GM23338 (cell line): ENCODE results near the gene LEMD1. TPM values are rescaled to one million over a fixed set of nuclear protein-coding genes. Genes with fewer than 3 reads are reported as not detected.

Source experiments
- ATAC-seq: fragments of 200-7000 bp; cut with Tn5 transposase; 3 replicates; pipeline ENCODE4 v1.9.1; 2020
- DNase-seq: peaks from one replicate; pipeline ENCODE4 v3.0.0-alpha.2; 2015; ENCODE audit warnings: low spot score
- H2AFZ ChIP-seq: fragments of 200-600 bp; sonication (generic); 2 replicates; pipeline ENCODE4 v1.8.0; 2016; ENCODE audit warnings: antibody characterized with exemption, mild to moderate bottlenecking, moderate library complexity
- H3F3A ChIP-seq: fragments of 200-600 bp; sonication (generic); replicated peaks from 2 replicates; pipeline ENCODE4 v1.8.0; 2017; ENCODE audit warnings: antibody characterized with exemption, mixed run types, low read depth
- H3K27ac ChIP-seq: fragments of 200-600 bp; sonication (generic); 2 replicates; pipeline ENCODE4 v1.6.1; 2016; ENCODE audit warnings: low read depth
- H3K27me3 ChIP-seq: fragments of 200-600 bp; sonication (generic); 2 replicates; pipeline ENCODE4 v1.8.0; 2016; ENCODE audit warnings: mild to moderate bottlenecking, mixed run types, moderate library complexity; ENCODE audit not compliant: insufficient read depth
- H3K36me3 ChIP-seq: fragments of 200-600 bp; sonication (generic); 2 replicates; pipeline ENCODE4 v1.8.0; 2016; ENCODE audit warnings: mild to moderate bottlenecking; ENCODE audit not compliant: insufficient read depth
- H3K4me1 ChIP-seq: fragments of 200-600 bp; sonication (generic); 2 replicates; pipeline ENCODE4 v1.8.0; 2016; ENCODE audit warnings: mild to moderate bottlenecking, moderate library complexity; ENCODE audit not compliant: insufficient read depth
- H3K4me2 ChIP-seq: fragments of 200-600 bp; sonication (generic); 2 replicates; pipeline ENCODE4 v1.7.1; 2017; ENCODE audit warnings: mixed run types
- H3K4me3 ChIP-seq: fragments of 200-600 bp; sonication (generic); 2 replicates; pipeline ENCODE4 v1.6.1; 2016; ENCODE audit warnings: mixed run types
- H3K79me2 ChIP-seq: fragments of 200-600 bp; sonication (generic); replicated peaks from 2 replicates; pipeline ENCODE4 v1.8.0; 2017; ENCODE audit warnings: mild to moderate bottlenecking; ENCODE audit not compliant: insufficient read depth
- H3K9me2 ChIP-seq: fragments of 200-600 bp; sonication (generic); 2 replicates; pipeline ENCODE4 v1.8.0; 2017; ENCODE audit not compliant: insufficient read depth
- H4K20me1 ChIP-seq: fragments of 200-600 bp; sonication (generic); replicated peaks from 2 replicates; pipeline ENCODE4 v1.8.0; 2017; ENCODE audit warnings: mild to moderate bottlenecking; ENCODE audit not compliant: insufficient read depth
- H3K27ac Mint-ChIP-seq: 2 replicates; pipeline ENCODE4 v1.8.0; 2020; ENCODE audit warnings: inconsistent platforms, mild to moderate bottlenecking, moderate library complexity, mixed read lengths
- H3K27me3 Mint-ChIP-seq: 3 replicates; pipeline ENCODE4 v1.8.0; 2022; ENCODE audit warnings: low read depth, mild to moderate bottlenecking, moderate library complexity, mixed read lengths, inconsistent platforms; ENCODE audit not compliant: insufficient read depth, poor library complexity
- H3K36me3 Mint-ChIP-seq: 3 replicates; pipeline ENCODE4 v1.8.0; 2021; ENCODE audit warnings: low read depth, mild to moderate bottlenecking, inconsistent platforms, moderate library complexity, mixed read lengths
- H3K4me1 Mint-ChIP-seq: 3 replicates; pipeline ENCODE4 v1.8.0; 2020; ENCODE audit warnings: mild to moderate bottlenecking, inconsistent platforms, mixed read lengths
- H3K4me3 Mint-ChIP-seq: 3 replicates; pipeline ENCODE4 v1.8.0; 2021; ENCODE audit warnings: moderate library complexity, mild to moderate bottlenecking, inconsistent platforms, mixed read lengths
- H3K9me3 Mint-ChIP-seq: 3 replicates; pipeline ENCODE4 v1.8.0; 2020; ENCODE audit warnings: moderate library complexity, mild to moderate bottlenecking, inconsistent platforms, mixed read lengths
- CREB1 ChIP-seq: fragments of 250-450 bp; sonication (Bioruptor Pico); IDR thresholded peaks from 2 replicates; pipeline ENCODE4 v1.5.0; 2020; ENCODE audit warnings: low read depth, mild to moderate bottlenecking, moderate library complexity
- CTCF ChIP-seq, 2 experiments: fragments of 200-600 bp in 1 of 2; sonication (generic) in 1 of 2; conservative IDR thresholded peaks; 2 replicates each; pipeline versions ENCODE4 v1.5.1 to v1.6.1; 2016 to 2017; ENCODE audit warnings: antibody characterized with exemption in 2 of 2, low read depth in 2 of 2, mild to moderate bottlenecking in 2 of 2, moderate library complexity in 1 of 2
- ETS1 ChIP-seq: IDR thresholded peaks from 2 replicates; pipeline ENCODE4 v1.6.1; 2016; ENCODE audit warnings: antibody characterized with exemption
- EZH2 ChIP-seq: fragments of 200-600 bp; sonication (generic); IDR thresholded peaks from one replicate; pipeline ENCODE4 v1.8.0; 2017; ENCODE audit warnings: antibody characterized with exemption, mild to moderate bottlenecking, low read depth; ENCODE audit not compliant: unreplicated experiment
- EZH2phosphoT487 ChIP-seq: fragments of 200-600 bp; sonication (generic); IDR thresholded peaks from one replicate; pipeline ENCODE4 v1.8.1; 2018; ENCODE audit warnings: antibody characterized with exemption; ENCODE audit not compliant: unreplicated experiment
- NANOG ChIP-seq: IDR thresholded peaks from 2 replicates; pipeline ENCODE4 v1.6.1; 2016; ENCODE audit warnings: antibody characterized with exemption, borderline replicate concordance
- REST ChIP-seq: IDR thresholded peaks from one replicate; pipeline ENCODE4 v1.6.1; 2018; ENCODE audit warnings: antibody characterized with exemption; ENCODE audit not compliant: unreplicated experiment
- ZNF114 ChIP-seq: fragments of 250-450 bp; sonication (Bioruptor Pico); IDR thresholded peaks from 2 replicates; pipeline ENCODE4 v1.5.0; 2020; ENCODE audit warnings: mild to moderate bottlenecking, moderate library complexity
- ZNF331 ChIP-seq: fragments of 250-450 bp; sonication (Bioruptor Pico); IDR thresholded peaks from 2 replicates; pipeline ENCODE4 v1.5.0; 2020; ENCODE audit warnings: low read depth, mild to moderate bottlenecking, moderate library complexity
- ZNF462 ChIP-seq: fragments of 250-450 bp; sonication (Bioruptor Pico); IDR thresholded peaks from 2 replicates; pipeline ENCODE4 v1.5.0; 2020; ENCODE audit warnings: mild to moderate bottlenecking, moderate library complexity
- polyA plus RNA-seq: library from polyadenylated mRNA; unstranded; fragments of >200 nt; fragmentation: Nextera tagmentation; extraction: Ambion mirVana; gene quantifications from 2 replicates; pipeline ENCODE4 v1.2.1, GENCODE V29; 2016
- total RNA-seq: library from RNA; depleted of rRNA; stranded (reverse); fragments of >200 nt; shearing (Covaris generic); gene quantifications from 2 replicates; pipeline ENCODE4 v1.2.3, GENCODE V29; 2014

Gene LEMD1
- total and polyA plus RNA-seq, 2 experiments from 2014 or later, result 4.7 to 10.7 TPM

- no peaks in the 10 kb centered on the region for H3K9me3 Mint-ChIP-seq
- Histone ChIP-seq H2AFZ (peak overlapping the region; percentile 60), H4K20me1 (no peaks in the 10 kb centered on the region), H3F3A (no peaks in the 10 kb centered on the region; the same call in 1 of the 2 replicates), H3K9me2 (no peaks in the 10 kb centered on the region), H3K79me2 (no peaks in the 10 kb centered on the region), H3K4me1 (peaks cover 59% of the 10 kb centered on the region), H3K36me3 (no peaks in the 10 kb centered on the region), H3K4me2 (peak overlapping the region; percentile 53), H3K27me3 (no peaks in the 10 kb centered on the region), H3K27ac (no peak overlapping the region), H3K4me3 (no peak overlapping the region)
- H3K4me1 Mint-ChIP-seq, result peaks cover 45% of the 10 kb centered on the region
- H3K36me3 Mint-ChIP-seq, result no peaks in the 10 kb centered on the region
- H3K27me3 Mint-ChIP-seq, result peaks cover 6% of the 10 kb centered on the region
- peak; percentile 24 for ATAC-seq
- 0 out of 3 replicates have a peak overlapping the region, but pooled peaks have one; percentile 31 for H3K4me3 Mint-ChIP-seq
- TF ChIP-seq CTCF (conservative IDR thresholded peaks at IDR 0.05; ENCODE audit: low read depth in 2 of 2) (no peak), ZNF462 (CRISPR knock-in tag) (no peak), ZNF331 (no peak), EZH2phosphoT487 (no peak), EZH2 (no peak), CREB1 (CRISPR knock-in tag) (no peak), REST (no peak), NANOG (no peak), ETS1 (no peak), ZNF114 (CRISPR knock-in tag) (no peak)
- peak; percentile 48 for DNase-seq
- no peak overlapping the region for H3K27ac Mint-ChIP-seq
Observed at GRCh38 chr1:205373022-205373797, 48.6 kb downstream of the LEMD1 start.
